ENCODE measurements around the gene CCND3.

Gene CCND3

DNA sequence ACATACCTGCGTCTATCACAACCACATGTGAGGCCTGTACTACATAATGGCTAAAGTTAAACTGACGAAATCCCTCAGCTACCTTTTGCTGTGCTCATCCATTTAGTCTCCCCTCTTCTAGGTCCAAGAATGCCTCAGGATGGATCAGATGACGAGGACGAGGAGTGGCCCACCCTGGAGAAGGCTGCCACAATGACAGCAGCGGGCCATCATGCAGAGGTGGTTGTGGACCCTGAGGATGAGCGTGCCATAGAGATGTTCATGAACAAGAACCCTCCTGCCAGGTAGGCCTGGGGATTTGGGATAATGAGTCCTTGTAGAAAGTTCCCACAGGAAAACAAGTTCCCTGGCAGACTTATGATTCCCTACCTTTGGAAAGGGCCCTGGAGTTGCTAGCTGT lies 14.4 kb downstream of the CCND3 start:
- DNase-seq (ENCODE audit: low read depth in 2 of 3, low spot score in 1 of 3) = no peak

DNA sequence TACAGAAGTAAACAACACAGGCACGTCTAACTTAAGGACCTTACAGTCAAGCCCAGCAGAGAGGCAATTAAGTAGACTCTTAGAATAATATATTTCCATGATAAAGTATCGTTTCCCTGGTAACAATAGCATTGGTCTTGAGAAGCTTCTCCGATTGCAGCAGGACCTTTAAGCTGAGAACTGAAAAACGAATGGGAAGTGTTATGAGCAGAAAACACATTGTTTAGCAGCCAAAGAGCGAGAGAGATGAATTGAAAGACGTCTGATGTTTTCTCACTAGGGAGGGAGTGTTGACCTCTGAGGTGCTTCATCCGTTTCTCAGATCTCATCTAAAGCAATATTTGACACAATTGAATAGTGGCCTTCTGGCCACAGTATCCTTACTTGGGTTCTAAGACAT lies 19.5 kb downstream of the CCND3 start:
- no peak for DNase-seq (ENCODE audit: low read depth in 2 of 3, low spot score in 1 of 3)

DNA sequence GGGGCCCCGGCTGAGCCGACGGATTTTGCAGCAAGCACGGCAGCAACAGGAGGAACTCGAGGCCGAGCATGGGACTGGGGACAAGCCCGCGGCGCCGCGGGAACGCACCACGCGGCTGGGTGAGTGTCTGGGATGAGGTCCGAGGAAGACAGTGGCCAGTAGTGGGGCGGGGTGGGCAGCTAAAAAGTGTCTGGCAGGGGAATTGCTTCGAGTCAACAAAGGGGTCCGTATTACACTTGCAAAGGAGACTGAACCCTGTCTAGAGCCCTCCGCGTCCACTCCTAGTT lies 20.0 kb downstream of the CCND3 start:
- no peak for DNase-seq (ENCODE audit: low read depth in 2 of 3, low spot score in 1 of 3)

- DNase-seq (ENCODE audit: low read depth in 2 of 3, low spot score in 1 of 3) = peak; percentile 88 to 96 (median 91)
Observed at GRCh38 chr6:41920921-41921711, 20.5 kb downstream of the CCND3 start, which contains the start of the genes BYSL and MED20. Gene BYSL, plus strand, starts transcription at chr6:41921499. Its CDS starts 64 bp downstream, at chr6:41921563. Gene MED20, minus strand, starts transcription at chr6:41921139. Its CDS starts 121 bp downstream, at chr6:41921018.

GRCh38 chr6:41917528-41917927 lies 24.1 kb downstream of the CCND3 start:
- DNase-seq (ENCODE audit: low read depth in 2 of 3, low spot score in 1 of 3) = no peak

GRCh38 chr6:41914869-41915530 lies 26.6 kb downstream of the CCND3 start:
- DNase-seq (ENCODE audit: low read depth in 2 of 3, low spot score in 1 of 3) = no peak

GRCh38 chr6:41914343-41914742 lies 27.3 kb downstream of the CCND3 start:
- DNase-seq (ENCODE audit: low read depth in 2 of 3, low spot score in 1 of 3) = no peak

GRCh38 chr6:41909727-41910126 lies 31.9 kb downstream of the CCND3 start:
- DNase-seq (ENCODE audit: low read depth in 2 of 3, low spot score in 1 of 3) = no peak

DNA sequence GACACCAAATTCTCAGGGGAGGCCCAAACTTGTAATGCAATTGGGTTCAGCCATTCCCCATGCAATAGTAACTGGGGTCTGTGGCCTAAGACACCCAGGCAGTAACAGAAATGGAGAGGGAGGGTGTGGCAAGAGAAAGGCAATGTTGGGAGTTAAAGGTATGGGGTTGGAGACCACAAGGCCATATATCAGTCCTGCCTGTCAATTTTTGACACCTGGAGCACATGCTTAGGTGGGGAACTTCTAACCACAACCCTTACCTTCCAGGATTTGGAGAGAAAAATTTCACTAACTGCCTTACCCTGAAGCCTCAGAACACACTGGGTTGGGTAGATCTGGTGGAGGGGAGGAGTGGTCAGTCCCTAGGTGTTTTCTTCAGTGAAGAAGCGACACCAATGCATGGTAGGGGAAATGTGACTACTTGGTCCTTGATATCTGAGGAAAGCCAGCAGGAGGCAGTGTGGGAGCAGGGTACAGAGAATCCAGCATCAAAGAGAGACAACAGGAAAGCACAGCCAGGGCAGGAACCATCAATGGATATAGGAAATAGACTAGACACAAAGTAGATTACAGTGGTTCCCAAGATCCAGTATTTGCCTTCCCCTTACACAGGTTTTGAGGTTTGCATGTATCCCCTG lies 39.6 kb downstream of the CCND3 start:
- DNase-seq (ENCODE audit: low read depth in 2 of 3, low spot score in 1 of 3) = peak; percentile 35 to 49 (median 48)

GRCh38 chr6:41900861-41901260 lies 40.7 kb downstream of the CCND3 start:
- no peak for DNase-seq (ENCODE audit: low read depth in 2 of 3, low spot score in 1 of 3)

- no peak for DNase-seq (ENCODE audit: low read depth in 2 of 3, low spot score in 1 of 3)
Observed at GRCh38 chr6:41896281-41896680, 45.3 kb downstream of the CCND3 start.

GRCh38 chr6:41895300-41896233 lies 46.0 kb downstream of the CCND3 start, which contains the start of gene USP49:
Gene USP49, minus strand, starts transcription at chr6:41895375. Its CDS starts 88,392 bp downstream, at chr6:41806983.
- peak; percentile 81 to 94 (median 92) for DNase-seq (ENCODE audit: low read depth in 2 of 3, low spot score in 1 of 3)

DNA sequence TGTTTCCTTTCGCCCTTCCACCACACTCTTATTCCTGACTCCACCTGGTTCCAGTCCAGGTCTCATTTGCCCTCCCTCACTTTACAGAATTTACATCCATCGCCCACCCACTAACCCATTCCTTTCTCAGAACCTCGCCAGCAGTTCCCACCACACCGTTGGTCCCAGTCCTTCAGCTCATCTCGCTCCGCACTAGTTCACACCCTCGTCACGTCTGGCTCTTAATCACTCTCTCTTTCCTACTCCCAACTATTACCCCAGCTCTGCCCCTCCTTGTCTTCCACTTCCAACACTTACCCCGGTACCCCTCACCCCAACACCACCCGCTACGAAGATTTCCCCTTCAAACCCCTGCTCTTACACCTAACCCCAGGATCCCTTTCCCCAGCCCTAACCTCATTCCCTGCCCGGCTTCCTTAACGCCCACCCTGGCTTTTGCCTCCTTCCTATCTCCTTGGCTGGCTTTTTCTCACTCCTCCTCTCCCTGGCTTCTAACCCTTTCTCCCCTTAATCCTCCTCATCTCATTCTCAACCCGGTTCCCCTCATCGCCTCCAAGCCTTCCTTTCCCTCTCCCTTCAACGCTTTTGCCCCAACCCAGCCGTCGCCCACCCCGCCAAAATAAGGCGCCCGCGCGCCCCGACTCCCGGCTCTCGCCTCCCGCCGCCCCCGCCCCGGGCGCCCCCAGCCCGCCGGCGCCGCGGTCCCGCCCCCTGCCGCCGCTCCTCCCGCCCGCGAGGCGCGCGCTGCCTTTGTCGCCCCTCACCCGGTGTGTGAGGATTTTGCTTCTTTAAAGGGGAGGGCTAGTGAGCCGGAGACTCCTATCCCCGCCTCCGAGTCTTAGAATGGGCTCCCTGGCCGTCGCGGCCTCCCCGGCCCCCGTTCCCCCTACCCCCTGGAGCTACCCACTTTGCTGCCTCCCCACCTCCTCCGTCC lies 47.0 kb downstream of the CCND3 start:
- peak in 2 of 3 donors; percentile 1 to 5 for DNase-seq (ENCODE audit: low read depth in 2 of 3, low spot score in 1 of 3)

- DNase-seq (ENCODE audit: low read depth in 2 of 3, low spot score in 1 of 3) = no peak
Observed at GRCh38 chr6:41892921-41893564, 48.6 kb downstream of the CCND3 start.

- no peak for DNase-seq (ENCODE audit: low read depth in 2 of 3, low spot score in 1 of 3)
Observed at GRCh38 chr6:41887331-41887751, 54.3 kb downstream of the CCND3 start.

DNA sequence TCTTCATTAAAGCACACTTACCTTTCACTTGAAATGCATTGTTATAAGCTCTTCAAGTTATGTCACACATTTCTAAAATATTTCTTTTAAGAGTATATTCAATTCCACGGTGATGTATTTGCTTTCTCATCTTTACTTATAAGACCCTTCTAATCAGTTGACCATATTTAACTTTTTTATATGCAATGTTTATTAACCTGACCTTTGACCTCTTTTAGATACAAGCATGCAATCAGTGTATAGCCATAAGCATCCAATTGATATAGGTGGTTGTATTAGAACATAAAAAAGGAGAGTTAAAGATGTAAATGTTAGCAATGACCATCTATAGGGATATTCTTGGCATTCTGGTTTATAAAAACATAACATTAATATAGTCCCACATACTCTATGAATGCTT lies 55.7 kb downstream of the CCND3 start:
- DNase-seq (ENCODE audit: low read depth in 2 of 3, low spot score in 1 of 3) = no peak

DNA sequence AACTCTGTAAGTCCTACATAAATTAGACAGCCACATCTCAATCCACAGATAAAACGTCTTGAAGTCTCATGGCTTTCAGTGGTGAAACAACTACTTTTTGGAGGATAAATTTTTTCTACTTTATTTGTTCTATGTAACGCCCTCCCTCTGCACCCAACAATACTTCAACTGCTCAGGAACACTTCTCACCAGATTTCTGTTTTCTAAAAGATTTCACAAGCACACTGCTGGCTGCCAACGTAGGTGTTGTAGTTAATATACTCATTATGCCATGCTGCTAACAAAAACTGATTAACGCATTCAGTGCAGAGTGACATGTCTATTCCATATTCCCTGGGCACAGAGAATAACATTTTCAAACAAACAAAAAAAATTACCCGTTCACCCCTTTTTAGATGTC lies 56.7 kb downstream of the CCND3 start:
- no peak for DNase-seq (ENCODE audit: low read depth in 2 of 3, low spot score in 1 of 3)

Measured in stimulated activated CD4-positive, alpha-beta T cell treated with anti-CD3 and anti-CD28 coated beads, Interleukin-12 subunit alpha, Interleukin-12 subunit beta, amount 100 ng/mL, for 48 hours (primary cell).